GM08714 (cell line): ENCODE measurements around the gene ASB16.

Experiments
- H3K4me3 ChIP-seq: fragments of 200-500 bp; sonication (Bioruptor generic); 2 replicates; pipeline ENCODE4 v1.5.1; 2014; ENCODE audit warnings: mild to moderate bottlenecking, low read length, inconsistent platforms
- ZNF274 ChIP-seq: IDR thresholded peaks from 2 replicates; pipeline ENCODE4 v1.6.1; 2012; ENCODE audit warnings: mild to moderate bottlenecking, low read depth, low read length

Gene ASB16

DNA sequence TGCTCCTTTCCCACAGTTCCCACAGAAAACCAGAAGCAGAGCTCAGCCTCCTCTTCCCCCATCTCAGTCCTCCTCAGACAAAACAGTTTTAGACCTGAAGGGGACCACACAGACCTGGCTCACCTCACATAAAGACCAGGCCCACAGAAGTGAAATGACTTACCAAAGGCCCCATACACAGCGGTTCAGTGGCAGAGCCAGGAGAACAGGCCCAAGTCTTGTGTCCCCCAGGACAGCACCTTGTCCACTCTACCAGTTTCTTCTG is 43.7 kb downstream of the ASB16 start:
- no peak overlapping the region for H3K4me3 ChIP-seq
- TF ChIP-seq ZNF274: no peak

DNA sequence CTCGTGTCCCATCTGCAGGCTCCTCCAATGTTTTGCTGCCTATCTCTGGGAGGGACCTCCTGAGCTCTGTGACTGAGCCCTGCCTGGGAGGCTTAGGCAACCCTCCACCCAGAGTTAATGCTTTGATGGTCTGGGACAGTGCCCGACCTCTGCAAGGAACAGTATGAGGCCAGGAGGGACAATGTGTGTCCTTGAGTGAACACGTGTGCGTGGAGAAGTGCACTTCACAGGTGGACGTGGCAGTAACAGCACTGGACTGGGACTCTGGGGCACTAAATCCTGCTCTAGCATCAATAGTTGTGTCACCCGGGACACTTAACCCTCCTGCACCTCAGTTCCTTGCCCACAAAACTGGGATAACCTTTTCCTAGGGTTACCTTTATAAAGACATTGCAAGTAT is 44.4 kb downstream of the ASB16 start:
- H3K4me3 ChIP-seq: no peak overlapping the region
- no peak for TF ChIP-seq ZNF274

DNA sequence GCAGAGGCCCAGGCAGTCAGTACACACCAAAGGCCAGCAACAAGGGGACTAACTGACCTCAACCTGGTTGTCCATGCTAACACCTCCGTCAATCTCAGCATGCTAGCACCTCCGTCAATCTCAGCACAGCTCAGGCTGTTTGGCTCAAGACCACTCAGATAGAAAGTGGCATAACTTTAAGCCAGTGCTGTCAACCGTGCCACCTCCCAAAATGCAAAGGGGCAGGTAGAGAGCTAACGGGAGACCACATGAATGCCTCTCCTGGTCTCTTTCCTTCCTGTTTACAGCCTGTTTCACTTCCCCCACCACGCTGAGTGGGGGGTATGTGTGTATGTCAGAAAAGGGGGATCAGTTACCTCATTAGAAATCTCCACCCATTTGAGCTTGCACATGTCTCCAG is 45.7 kb downstream of the ASB16 start:
- H3K4me3 ChIP-seq: peak overlapping the region; percentile 77; the same call in 1 of the 2 replicates
- TF ChIP-seq ZNF274: no peak

DNA sequence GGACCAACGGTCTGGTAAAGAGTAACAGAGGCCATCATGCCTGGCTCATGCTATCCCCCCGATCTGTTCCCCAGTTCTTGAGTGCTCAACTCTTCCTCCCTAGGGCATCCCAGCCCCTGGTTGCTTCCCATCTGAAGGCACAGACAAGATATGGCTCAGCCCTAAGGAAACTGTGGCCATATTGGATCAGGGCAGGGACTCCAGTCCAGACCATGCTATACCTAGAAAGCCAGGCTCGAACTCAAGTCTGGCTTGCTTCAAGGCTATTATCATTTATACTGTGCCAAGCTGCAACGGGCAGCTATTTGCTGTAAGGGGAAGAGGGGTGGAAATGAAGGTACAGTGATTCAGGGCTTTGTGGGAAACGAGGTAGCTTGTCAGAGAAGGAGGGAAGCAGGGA is 46.2 kb downstream of the ASB16 start:
- TF ChIP-seq ZNF274: no peak

DNA sequence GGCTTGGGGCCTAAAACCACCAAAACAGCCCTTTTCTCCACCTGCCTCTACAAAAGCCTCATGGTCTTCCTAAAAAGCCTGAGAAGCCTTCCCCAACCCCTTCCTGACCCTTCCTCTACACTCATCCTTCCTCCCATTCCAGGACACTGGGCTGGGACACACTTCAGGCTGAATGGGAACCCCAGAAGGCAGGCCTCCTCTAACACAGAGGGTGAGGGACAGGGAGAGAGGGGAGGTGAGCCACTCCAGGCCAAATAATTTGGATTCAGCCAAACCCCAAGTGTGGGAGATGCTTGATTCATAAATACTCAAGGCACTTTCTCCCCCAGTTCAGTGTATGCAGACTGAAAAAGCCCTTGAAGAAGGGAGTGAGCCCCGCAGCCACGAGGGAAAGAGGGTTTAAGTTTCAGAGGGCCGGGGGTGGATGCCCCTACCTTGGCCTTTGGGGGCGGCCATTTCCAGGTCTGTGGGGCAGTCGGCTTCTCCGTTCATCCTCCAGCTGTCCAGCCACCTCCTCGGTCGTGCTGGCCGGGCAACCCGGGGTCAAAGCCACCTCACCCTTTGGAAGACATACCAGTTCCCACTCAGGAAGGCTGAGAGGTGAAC is 47.3 kb downstream of the ASB16 start:
- peak overlapping the region; percentile 77 for H3K4me3 ChIP-seq

More for the DNA sequence above, 46.2 kb downstream of the ASB16 start:
- peak overlapping the region; percentile 77; the same call in 1 of the 2 replicates for H3K4me3 ChIP-seq

DNA sequence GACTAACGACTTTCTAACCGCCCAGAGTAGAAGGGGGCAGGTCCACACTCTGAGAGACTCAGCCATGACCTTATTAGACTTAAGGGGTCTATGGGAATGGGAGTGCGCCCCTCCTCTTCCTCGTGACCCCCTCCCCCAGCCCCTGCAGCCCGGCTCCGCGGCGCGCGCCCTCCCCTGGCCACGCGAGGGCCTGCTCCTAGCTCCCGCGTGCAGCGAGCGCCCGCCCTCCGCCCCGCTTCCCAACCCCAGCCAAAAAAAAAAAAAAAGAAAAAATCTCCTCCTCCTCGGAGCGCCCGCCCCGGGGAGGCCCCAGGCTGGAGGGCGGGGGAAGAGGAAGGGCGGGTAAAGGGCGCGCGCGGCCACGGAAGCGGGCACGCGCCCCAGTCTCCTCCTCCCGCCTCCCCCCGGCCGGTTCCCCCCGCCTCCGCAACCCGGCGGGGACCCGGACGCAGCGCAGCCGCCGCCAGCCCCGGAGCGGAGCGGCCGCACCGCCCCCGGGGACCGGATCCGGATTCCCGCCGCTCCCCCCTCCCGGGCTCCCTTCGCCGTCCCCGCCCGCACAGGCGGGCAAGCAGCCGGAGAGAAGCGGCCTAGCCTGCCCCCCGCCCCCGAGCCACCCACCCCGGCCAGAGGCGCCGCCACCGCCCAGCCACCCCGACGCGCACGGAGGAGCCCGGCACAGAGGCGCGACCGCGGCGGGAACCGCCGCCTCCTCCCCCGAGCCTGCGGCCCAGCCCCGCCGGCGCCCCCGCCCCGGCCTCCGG is 48.0 kb downstream of the ASB16 start:
- H3K4me3 ChIP-seq: peak overlapping the region; percentile 77
- TF ChIP-seq ZNF274: no peak

More for the DNA sequence above, 47.3 kb downstream of the ASB16 start:
- no peak for TF ChIP-seq ZNF274

DNA sequence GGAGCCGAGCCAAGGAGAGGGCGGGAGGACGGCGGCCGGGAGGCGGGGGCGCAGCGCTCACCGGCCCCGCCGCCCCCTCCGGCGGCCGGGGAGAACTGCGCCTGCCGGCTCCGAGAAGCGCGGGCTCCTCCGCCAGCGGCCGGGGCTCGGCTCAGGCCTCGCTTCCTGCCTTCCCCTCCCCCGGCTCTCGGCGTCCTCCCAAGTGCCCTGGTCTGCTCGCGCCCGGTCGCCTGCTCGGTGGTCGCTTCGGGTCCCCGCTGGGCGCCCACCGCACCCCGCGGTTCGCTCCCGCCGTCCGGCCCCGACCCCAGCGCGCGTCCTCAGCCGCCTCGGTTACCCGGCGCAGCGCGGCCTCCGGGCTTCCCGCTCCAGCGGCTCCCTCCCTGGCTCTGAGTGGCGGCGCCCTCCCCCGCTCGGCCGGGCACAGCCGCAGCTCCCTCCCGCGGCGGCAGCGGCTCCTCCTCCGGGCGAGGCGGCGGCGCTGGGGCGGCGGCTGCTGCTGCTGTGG is 48.7 kb downstream of the ASB16 start:
- H3K4me3 ChIP-seq: peak overlapping the region; percentile 72
- no peak for TF ChIP-seq ZNF274

DNA sequence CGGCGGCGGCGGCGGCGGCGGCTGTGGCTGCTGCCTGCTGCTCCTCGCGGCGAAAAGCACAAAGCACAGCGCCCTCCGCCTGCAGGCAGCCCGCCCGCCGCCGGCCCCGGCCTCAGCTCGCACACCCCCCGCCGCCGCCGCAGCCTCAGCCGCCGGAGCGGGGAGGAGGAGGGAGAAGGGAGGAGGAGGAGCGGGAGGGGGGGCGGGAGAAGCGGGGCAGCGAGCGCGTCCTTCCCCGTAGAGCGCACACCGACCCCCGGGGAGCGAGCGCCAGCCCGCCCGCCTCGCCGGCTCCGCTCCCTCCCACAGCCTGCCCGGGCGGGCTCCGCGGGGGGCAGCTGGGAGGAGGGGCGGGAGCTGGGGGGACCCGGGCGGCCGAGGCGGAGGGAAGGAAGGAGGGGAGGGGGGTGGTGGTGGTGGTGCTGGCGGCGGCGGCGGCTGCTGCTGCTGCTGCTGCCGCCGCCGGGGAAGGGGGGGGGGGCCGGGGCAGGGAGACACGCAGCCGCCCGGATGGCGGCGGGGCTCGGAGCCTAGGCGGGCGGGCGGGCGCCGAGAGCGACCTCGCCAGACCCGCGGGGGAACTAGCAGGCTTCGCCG is 49.2 kb downstream of the ASB16 start, which contains the start of gene UBTF:
Gene UBTF (minus strand): TSS at position 60 of the 597 bp plus-strand sequence. CDS start 1,446 bp downstream, outside the sequence.
- peak within 1 kb of the TSS; percentile 72 for H3K4me3 ChIP-seq
- no peak for TF ChIP-seq ZNF274

DNA sequence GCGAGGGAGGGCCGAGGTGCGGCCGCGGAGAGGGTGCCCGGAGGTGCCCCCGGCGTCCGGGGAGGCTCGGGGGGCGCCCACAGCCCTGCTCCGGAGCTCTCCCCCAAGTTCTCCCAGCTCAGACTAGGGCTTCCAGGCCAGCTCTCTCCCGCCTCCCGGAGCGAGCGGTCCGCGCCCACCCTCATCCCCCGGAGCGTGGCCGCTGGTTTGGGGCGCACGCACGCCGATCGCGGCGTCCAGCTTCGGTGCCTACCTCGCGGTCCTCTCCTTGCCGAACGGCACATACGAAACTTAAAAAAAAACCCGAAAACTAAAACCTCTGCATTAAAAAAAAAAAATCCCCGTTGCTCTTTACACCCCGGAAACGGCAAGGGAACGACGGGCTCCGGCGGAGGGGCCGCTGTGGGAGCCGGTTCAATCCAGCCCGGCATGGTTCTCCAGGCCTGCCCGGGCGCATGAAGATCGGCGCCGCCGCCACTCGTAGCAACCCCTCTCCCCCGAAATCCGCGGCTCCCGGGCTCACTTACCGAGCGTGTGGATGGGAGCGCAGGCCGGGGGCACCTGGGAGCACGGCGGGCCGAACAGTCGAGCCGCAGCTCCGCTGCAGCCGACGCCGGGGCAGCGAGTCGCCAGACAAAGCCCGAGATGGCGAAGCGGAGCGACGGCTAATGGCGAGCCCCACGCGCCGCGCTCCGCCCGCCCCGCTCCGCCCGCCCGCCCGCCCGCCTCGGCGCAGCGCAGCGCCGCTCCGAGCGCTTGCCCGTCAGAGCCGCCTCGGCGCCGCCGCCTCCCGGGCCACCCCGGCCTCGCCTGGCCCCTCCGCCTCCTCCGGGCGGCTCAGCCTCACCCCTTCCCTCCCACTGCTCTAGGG is 49.9 kb downstream of the ASB16 start:
- peak overlapping the region; percentile 70 for H3K4me3 ChIP-seq
- no peak for TF ChIP-seq ZNF274

DNA sequence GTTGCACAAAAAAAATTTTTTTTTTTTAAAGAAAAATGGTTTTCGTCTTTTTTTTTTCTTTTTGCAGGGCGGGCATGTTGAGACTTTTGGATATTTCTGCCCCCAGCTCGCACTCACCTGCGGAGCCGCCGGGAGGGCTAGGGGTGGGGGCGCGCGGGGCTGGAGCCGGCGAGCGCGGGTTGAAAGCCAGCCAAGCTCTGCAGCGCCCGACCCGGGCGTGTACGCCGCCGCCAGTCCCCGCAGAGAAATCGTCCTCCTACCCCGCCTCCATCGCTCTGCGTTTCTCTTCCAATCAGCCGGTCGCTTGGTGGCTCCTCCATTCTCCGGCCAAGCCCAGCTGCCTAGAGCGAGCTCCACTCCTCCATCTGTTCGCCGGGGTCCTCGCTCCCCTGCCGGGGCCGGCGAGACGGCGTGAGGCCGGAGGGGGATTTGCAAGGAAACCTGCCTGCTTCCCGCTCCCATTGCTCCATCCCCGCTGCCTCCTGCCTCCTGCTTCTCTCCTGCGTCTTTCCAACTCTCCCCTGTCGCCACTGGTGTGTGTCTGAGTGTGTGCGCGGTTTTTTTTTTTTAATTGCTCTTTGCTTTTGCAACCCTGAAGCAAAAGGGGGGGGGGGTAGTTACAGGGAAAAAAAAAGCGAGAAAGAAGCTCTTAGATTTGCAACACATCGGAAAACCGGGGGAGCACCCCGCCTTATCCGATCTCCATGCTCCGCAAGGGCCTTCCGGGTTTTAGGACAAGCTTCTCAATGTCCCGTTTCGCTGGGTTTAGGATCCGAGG is 50.8 kb downstream of the ASB16 start:
- TF ChIP-seq ZNF274: no peak
- H3K4me3 ChIP-seq: peak overlapping the region; percentile 70

DNA sequence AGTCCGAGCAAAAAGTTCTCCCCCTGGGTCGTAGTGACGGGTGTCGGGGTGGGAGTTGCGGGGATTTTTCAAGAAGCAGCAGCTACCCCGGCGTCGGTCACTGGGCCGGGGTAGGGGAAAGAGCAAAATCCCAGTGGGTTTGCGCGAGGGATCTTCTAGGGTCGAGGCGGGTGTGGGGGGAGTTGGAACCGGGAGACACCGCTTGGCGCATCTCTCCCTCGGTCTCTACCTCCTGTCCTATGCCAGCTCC is 51.3 kb downstream of the ASB16 start:
- TF ChIP-seq ZNF274: no peak
- peak overlapping the region; percentile 70 for H3K4me3 ChIP-seq

DNA sequence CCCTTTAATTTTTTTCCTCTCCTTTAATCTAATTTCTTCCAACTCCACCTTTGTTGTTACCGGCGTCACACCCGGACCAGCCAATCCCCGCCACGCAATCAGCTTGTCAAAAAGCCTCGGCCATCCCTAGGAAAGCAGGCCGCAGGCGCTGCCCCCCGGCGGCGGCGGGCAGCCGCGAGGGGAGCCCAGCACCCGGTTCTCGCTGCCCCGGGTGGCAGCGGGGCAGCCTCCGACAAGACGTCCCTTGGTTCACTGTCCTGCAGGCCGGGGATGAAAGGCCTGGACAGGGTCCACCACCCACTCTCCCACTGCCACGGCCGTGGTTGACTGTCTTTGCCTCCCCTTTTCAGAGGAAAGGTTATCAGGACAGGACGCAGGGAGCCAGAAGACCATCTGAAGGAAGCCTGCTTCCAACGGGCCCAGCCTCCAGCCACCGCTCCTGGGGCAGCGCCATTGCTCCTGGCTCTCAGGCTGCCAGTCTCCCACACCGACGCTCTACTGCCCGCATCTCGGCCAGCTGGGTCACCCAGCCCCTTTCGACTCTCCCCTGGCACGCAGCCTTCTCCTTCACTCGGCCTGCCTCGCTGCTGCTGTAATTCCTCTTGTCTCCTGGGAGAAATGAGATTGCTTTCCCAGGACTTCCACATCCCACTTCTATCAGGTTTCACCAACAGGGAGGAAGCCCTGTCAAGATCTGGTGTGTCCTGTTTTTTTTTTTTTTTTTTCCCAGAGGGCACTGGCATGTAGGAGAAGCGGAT is 51.8 kb downstream of the ASB16 start:
- H3K4me3 ChIP-seq: peak overlapping the region; percentile 70; the same call in 1 of the 2 replicates
- no peak for TF ChIP-seq ZNF274

DNA sequence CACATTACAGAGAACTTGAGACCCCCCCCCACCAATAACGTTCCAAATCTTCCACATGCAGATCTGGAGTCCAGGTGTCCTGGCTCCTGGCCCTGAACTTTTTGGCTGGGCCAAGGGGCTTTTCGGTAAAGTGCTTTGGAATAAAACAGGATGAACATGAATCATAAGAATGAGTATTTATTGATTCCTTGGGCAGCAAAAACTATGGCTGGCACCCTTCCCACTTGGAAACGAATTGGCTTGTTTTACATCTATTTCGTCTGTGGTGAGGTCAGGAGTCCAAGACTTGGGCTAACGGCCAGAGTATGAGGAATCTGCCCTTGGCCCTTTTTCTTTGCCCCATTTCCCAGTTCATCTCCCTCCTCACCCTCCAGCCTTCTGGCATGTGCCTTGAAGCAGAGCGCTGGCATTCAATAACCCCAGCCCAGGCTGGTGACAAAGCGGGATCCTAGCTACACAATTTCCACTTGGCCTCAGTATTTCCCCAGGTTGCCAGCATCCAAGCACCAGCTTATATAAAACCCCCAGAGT is 53.1 kb downstream of the ASB16 start:
- no peak for TF ChIP-seq ZNF274
- no peak overlapping the region for H3K4me3 ChIP-seq
